Activated CD8-positive, alpha-beta memory T cell treated with anti-CD3 and anti-CD28 coated beads, Interleukin-2, amount 50 U/mL, for 48 hours (primary cell): ENCODE results near the gene GLRX.

Experiments
- DNase-seq: peaks from one replicate; pipeline ENCODE4 v3.0.0-alpha.2; 2020

GLRX gene

GRCh38 chr5:95808686-95809413 lies 13.7 kb downstream of the GLRX start:
- peak; percentile 76 for DNase-seq

- DNase-seq, result no peak
Measured at GRCh38 chr5:95808013-95808685, 14.4 kb downstream of the GLRX start.

- DNase-seq, result no peak
Measured at GRCh38 chr5:95806687-95807086, 15.8 kb downstream of the GLRX start.

- no peak for DNase-seq
Measured at GRCh38 chr5:95804736-95805539, 17.6 kb downstream of the GLRX start.

- no peak for DNase-seq
Measured at GRCh38 chr5:95803271-95804148, 19.0 kb downstream of the GLRX start.

- DNase-seq, result no peak
Measured at GRCh38 chr5:95801961-95802360, 20.6 kb downstream of the GLRX start.

GRCh38 chr5:95801532-95801931 lies 21.0 kb downstream of the GLRX start:
- no peak for DNase-seq

- no peak for DNase-seq
Measured at GRCh38 chr5:95800553-95800952, 22.0 kb downstream of the GLRX start.

- DNase-seq, result no peak
Measured at GRCh38 chr5:95799191-95799835, 23.2 kb downstream of the GLRX start.

GRCh38 chr5:95798545-95798944 lies 24.0 kb downstream of the GLRX start:
- no peak for DNase-seq

- DNase-seq, result no peak
Measured at GRCh38 chr5:95798048-95798447, 24.5 kb downstream of the GLRX start.

- DNase-seq, result no peak
Measured at GRCh38 chr5:95797301-95797700, 25.2 kb downstream of the GLRX start.

GRCh38 chr5:95794070-95794516 lies 28.4 kb downstream of the GLRX start:
- no peak for DNase-seq

GRCh38 chr5:95791751-95792150 lies 30.8 kb downstream of the GLRX start:
- DNase-seq, result no peak

GRCh38 chr5:95788493-95788892 lies 34.0 kb downstream of the GLRX start:
- DNase-seq, result no peak

GRCh38 chr5:95786821-95787418 lies 35.6 kb downstream of the GLRX start:
- DNase-seq, result no peak

- no peak for DNase-seq
Measured at GRCh38 chr5:95784514-95785302, 37.8 kb downstream of the GLRX start.

GRCh38 chr5:95783661-95784060 lies 38.9 kb downstream of the GLRX start:
- DNase-seq, result no peak

GRCh38 chr5:95782181-95782580 lies 40.3 kb downstream of the GLRX start:
- DNase-seq, result no peak

- DNase-seq, result peak; percentile 77
Measured at GRCh38 chr5:95781101-95781583, 41.4 kb downstream of the GLRX start.

GRCh38 chr5:95780597-95780996 lies 41.9 kb downstream of the GLRX start:
- no peak for DNase-seq
